Skeletal muscle tissue (tissue), 4 donors: ENCODE measurements around the gene BCO2. TPM values are rescaled to one million over a fixed set of nuclear protein-coding genes. Genes with fewer than 3 reads are reported as not detected.

Experiments
- H3K27ac ChIP-seq: one replicate; pipeline ENCODE4 v1.7.0; 2013; ENCODE audit warnings: mild to moderate bottlenecking, low read depth, low read length, inconsistent platforms
- H3K27me3 ChIP-seq, 3 donors: one replicate each; pipeline ENCODE4 v1.7.0; 2013; ENCODE audit warnings: low read length in 3 of 3; ENCODE audit not compliant: control insufficient read depth in 3 of 3, insufficient read depth in 3 of 3
- H3K36me3 ChIP-seq, 3 donors: one replicate each; pipeline ENCODE4 v1.7.0; 2013; ENCODE audit warnings: low read length in 3 of 3; ENCODE audit not compliant: control insufficient read depth in 3 of 3, insufficient read depth in 3 of 3
- H3K4me1 ChIP-seq, 3 donors: one replicate each; pipeline ENCODE4 v1.7.0; 2013; ENCODE audit warnings: low read length in 3 of 3, mild to moderate bottlenecking in 3 of 3; ENCODE audit not compliant: control insufficient read depth in 3 of 3, insufficient read depth in 3 of 3
- H3K4me3 ChIP-seq, 3 donors: one replicate each; pipeline ENCODE4 v1.7.0; 2013; ENCODE audit warnings: low read length in 3 of 3
- H3K9ac ChIP-seq, 3 donors: one replicate each; pipeline ENCODE4 v1.7.0; 2013; ENCODE audit warnings: low read length in 3 of 3, mild to moderate bottlenecking in 3 of 3, moderate library complexity in 2 of 3, low read depth in 1 of 3
- H3K9me3 ChIP-seq, 3 donors: one replicate each; pipeline ENCODE4 v1.7.0; 2013; ENCODE audit warnings: low read length in 3 of 3; ENCODE audit not compliant: control insufficient read depth in 3 of 3
- total RNA-seq: library from RNA; depleted of rRNA; stranded (reverse); fragments of >200 nt; gene quantifications from one replicate; pipeline ENCODE4 v1.2.3, GENCODE V29; 2014
- donor health status: Osteomylitis.

Gene BCO2
- total RNA-seq, 1 donor from 2014 or later, result 9.4 TPM

DNA sequence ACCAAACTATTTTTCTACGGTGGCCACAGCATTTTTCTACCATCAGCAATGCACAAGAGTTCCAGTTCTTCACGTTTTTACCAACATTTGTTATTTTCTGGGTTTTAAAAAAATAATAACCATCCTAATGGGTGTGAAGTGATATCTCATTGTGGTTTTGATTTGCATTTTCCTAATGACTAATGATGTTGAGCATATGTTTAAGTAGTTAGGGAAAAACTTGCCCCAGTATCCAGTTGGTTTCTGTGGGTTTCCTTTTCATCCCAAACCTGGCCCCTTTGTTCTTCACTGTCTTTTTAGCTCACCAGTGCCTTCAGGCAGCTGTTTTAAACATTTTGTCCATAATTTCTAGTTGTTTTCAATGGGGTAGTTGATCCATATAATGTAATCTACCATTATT is 36.2 kb downstream of the BCO2 start:
- Histone ChIP-seq H3K27me3 (no peaks in the 10 kb centered on the region), H3K36me3 (peaks cover 0 to 5% (median 0%) of the 10 kb centered on the region in 3 donors), H3K27ac (no peak overlapping the region), H3K4me1 (no peaks in the 10 kb centered on the region), H3K9ac (no peak overlapping the region), H3K4me3 (no peak overlapping the region), H3K9me3 (no peaks in the 10 kb centered on the region)

- Histone ChIP-seq H3K4me3 (no peak overlapping the region), H3K9me3 (no peaks in the 10 kb centered on the region), H3K36me3 (peaks cover 0 to 5% (median 2%) of the 10 kb centered on the region in 3 donors), H3K4me1 (no peaks in the 10 kb centered on the region), H3K27me3 (no peaks in the 10 kb centered on the region), H3K9ac (no peak overlapping the region), H3K27ac (no peak overlapping the region)
These were observed 37.0 kb downstream of the BCO2 start for GRCh38 chr11:112212290-112212689.

DNA sequence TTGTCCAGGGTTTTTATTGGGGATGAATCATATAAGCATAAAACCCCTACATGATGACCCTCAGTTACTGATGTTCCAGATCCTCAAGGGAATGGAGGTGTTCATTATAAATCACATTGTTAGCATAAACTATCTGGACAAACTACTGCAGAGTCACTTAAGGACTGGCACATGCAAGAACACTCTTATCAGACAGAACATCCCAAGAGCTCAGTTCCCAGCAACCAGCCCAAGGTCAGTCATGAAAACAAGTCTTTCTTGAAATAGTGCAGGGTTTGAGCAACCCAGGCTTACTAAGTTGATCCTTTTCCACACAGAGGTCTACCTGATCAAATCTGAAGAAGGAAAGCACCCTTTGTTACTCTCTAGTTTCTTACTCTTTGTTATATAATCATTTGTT is 37.4 kb downstream of the BCO2 start:
- Histone ChIP-seq H3K27me3 (no peaks in the 10 kb centered on the region), H3K9ac (no peak overlapping the region), H3K4me3 (no peak overlapping the region), H3K27ac (no peak overlapping the region), H3K4me1 (no peaks in the 10 kb centered on the region), H3K36me3 (peaks cover 2 to 8% (median 2%) of the 10 kb centered on the region in 3 donors), H3K9me3 (no peaks in the 10 kb centered on the region)

DNA sequence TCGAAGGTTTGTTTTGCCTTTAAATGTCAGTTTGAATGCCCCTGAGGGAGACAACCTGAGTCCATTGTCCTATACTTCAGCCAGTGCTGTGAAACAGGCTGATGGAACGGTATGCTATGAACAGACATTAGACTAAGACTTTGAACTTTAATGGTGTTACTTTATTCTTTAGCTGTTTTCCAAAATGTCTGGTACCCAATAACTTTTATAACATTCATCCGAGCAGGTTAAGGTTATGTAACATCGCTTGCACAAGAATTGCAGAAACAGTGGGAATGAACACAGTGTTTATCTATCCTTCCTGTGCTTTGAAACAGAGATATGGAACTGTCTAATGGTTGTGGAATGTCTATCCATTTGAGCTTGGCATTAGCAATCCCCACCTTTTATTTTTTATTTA is 38.4 kb downstream of the BCO2 start:
- peaks cover 8 to 12% (median 10%) of the 10 kb centered on the region in 3 donors for H3K36me3 ChIP-seq
- no peaks in the 10 kb centered on the region for H3K9me3 ChIP-seq
- no peak overlapping the region for H3K9ac ChIP-seq
- H3K4me3 ChIP-seq, result no peak overlapping the region
- no peaks in the 10 kb centered on the region for H3K4me1 ChIP-seq
- no peaks in the 10 kb centered on the region for H3K27me3 ChIP-seq
- H3K27ac ChIP-seq, result no peak overlapping the region

DNA sequence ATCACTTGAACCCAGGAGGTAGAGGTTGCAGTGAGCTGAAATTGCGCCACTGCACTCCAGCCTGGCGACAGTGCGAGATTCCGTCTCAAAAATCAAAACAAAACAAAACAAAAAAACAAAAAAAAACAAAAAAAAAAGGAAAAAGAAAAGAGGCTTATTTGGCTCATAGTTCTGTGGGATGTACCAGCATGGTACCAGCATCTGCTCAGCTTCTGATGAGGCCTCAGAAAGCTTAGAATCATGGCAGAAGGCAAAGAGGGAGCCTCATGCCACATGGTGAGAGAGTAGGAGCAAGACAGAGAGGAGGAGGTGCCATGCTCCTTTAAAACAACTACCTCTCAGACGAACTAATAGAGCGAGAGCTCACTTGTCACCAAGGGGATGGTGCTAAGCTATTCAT is 40.3 kb downstream of the BCO2 start:
- Histone ChIP-seq H3K27ac (no peak overlapping the region), H3K4me1 (peaks cover 0 to 2% (median 0%) of the 10 kb centered on the region in 3 donors), H3K27me3 (no peaks in the 10 kb centered on the region), H3K9ac (no peak overlapping the region), H3K36me3 (peaks cover 8 to 12% (median 10%) of the 10 kb centered on the region in 3 donors), H3K4me3 (no peak overlapping the region), H3K9me3 (no peaks in the 10 kb centered on the region)

DNA sequence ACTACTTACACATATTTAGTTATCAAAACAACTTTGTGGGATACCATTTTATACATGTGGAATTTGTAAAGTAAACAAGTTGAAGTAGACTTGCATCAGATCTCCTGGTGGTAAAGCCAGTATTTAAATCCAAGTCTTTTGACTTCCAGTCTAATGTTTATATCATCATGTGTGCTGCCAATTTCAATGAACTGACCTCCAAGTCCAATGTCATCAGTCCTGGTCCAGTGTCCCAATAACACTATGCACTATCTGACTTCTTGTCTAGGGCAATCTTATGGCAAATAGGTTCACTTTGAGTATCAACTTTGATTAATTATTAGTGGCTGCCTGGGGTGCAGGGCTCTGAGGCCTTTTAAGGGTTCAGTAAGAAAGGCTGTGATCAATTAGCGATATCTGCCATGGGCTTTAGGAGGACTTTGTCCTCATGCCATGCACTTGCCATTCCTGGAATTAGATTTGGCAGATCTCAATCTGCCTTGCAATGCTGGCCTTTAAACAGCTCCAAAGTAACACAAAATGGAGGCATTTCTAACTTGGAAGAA is 41.3 kb downstream of the BCO2 start:
- no peak overlapping the region for H3K9ac ChIP-seq
- peaks cover 0 to 2% (median 0%) of the 10 kb centered on the region in 3 donors for H3K4me1 ChIP-seq
- no peaks in the 10 kb centered on the region for H3K27me3 ChIP-seq
- no peak overlapping the region for H3K4me3 ChIP-seq
- peaks cover 8 to 15% (median 10%) of the 10 kb centered on the region in 3 donors for H3K36me3 ChIP-seq
- H3K27ac ChIP-seq, result no peak overlapping the region
- no peaks in the 10 kb centered on the region for H3K9me3 ChIP-seq

- Histone ChIP-seq H3K9me3 (no peaks in the 10 kb centered on the region), H3K27ac (no peak overlapping the region), H3K4me3 (no peak overlapping the region), H3K36me3 (peaks cover 8 to 15% (median 10%) of the 10 kb centered on the region in 3 donors), H3K4me1 (peaks cover 0 to 2% (median 0%) of the 10 kb centered on the region in 3 donors), H3K9ac (no peak overlapping the region), H3K27me3 (no peaks in the 10 kb centered on the region)
These were observed 44.3 kb downstream of the BCO2 start for GRCh38 chr11:112219476-112220232.

DNA sequence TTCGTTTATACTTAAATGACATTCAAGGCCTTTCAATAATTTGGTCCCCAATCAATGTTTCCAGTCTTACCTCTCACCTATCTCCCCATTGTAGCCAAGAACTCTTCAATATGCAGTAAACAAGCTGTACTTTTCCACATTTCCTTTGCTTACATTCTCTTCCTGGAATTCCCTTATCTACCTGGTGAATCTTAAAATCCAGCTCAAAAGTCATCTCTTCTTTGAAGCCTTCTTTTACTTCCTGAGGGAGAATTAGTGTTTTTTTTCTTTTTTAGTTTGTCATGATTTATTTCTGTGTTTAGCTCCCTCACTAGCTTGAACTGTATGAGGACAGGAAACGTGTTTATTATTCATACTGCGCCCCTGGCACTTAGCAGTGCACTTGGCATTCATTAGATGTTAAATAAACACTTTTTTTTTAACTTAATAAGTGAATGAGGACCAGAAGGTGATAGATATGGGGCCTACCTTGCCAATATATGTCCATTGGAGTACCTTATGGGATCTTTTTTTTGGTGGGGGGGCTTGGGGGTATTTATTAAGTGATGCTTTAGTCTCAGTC is 46.0 kb downstream of the BCO2 start:
- H3K27me3 ChIP-seq, result no peaks in the 10 kb centered on the region
- H3K4me1 ChIP-seq, result peaks cover 0 to 5% (median 2%) of the 10 kb centered on the region in 3 donors
- H3K36me3 ChIP-seq, result peaks cover 8 to 10% (median 10%) of the 10 kb centered on the region in 3 donors
- no peak overlapping the region for H3K27ac ChIP-seq
- no peaks in the 10 kb centered on the region for H3K9me3 ChIP-seq
- H3K9ac ChIP-seq, result no peak overlapping the region
- H3K4me3 ChIP-seq, result no peak overlapping the region

DNA sequence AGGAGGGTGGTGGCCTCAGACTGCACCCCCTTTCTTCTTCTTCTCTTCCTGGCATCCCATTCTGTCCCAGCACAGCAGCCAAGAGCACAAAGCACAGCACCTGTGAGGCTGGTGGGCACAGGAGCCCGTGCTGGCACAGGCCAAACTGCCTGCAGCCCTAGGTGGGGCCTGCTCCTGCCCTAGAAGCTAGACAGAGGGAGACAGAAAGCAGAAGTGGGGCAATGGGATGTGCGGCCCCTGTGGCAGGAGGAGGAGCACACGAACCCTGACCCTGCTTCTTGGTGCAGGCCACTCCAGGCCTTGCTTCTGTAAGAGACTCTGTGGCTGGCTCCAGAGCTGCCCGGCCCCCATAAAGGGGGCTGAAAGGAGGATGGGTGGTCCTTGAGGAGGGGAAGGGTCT is 47.0 kb downstream of the BCO2 start:
- Histone ChIP-seq H3K27ac (no peak overlapping the region), H3K36me3 (peaks cover 6 to 10% (median 10%) of the 10 kb centered on the region in 3 donors), H3K27me3 (no peaks in the 10 kb centered on the region), H3K4me1 (peaks cover 5 to 14% (median 6%) of the 10 kb centered on the region in 3 donors), H3K9ac (no peak overlapping the region), H3K9me3 (no peaks in the 10 kb centered on the region), H3K4me3 (no peak overlapping the region)

GRCh38 chr11:112223121-112223520 is 47.8 kb downstream of the BCO2 start:
- no peak overlapping the region for H3K27ac ChIP-seq
- no peak overlapping the region for H3K9ac ChIP-seq
- no peaks in the 10 kb centered on the region for H3K9me3 ChIP-seq
- peaks cover 9 to 18% (median 10%) of the 10 kb centered on the region in 3 donors for H3K4me1 ChIP-seq
- H3K27me3 ChIP-seq, result no peaks in the 10 kb centered on the region
- H3K36me3 ChIP-seq, result peaks cover 4 to 5% (median 4%) of the 10 kb centered on the region in 3 donors
- no peak overlapping the region for H3K4me3 ChIP-seq
